Tibial nerve (tissue), 4 donors: ENCODE results near the gene CACNA1E. TPM values are rescaled to one million over a fixed set of nuclear protein-coding genes. Genes with fewer than 3 reads are reported as not detected.

Experiments used
- DNase-seq, 2 donors: peaks; one replicate each; pipeline ENCODE4 v3.0.0-alpha.2; 2019; ENCODE audit warnings: low spot score in 2 of 2
- H3K27ac ChIP-seq, 4 donors: fragments of 200-600 bp; sonication (generic) in 3 of 4; one replicate each; pipeline ENCODE4 v1.5.1; 2017 to 2019; ENCODE audit warnings: mild to moderate bottlenecking in 1 of 4
- H3K27me3 ChIP-seq, 2 donors: fragments of 200-600 bp; sonication (generic) in 1 of 2; one replicate each; pipeline versions ENCODE4 v1.5.1 to v1.6.0; 2017 to 2019
- H3K36me3 ChIP-seq, 3 donors: fragments of 200-600 bp; sonication (generic); one replicate each; pipeline ENCODE4 v1.5.1; 2018 to 2019
- H3K4me1 ChIP-seq, 4 donors: fragments of 200-600 bp; sonication (generic) in 3 of 4; one replicate each; pipeline ENCODE4 v1.5.1; 2017 to 2019
- H3K4me3 ChIP-seq, 4 donors: fragments of 200-600 bp; sonication (generic) in 3 of 4; one replicate each; pipeline ENCODE4 v1.5.1; 2017 to 2019; ENCODE audit warnings: mild to moderate bottlenecking in 1 of 4, moderate library complexity in 1 of 4
- H3K9me3 ChIP-seq, 4 donors: fragments of 200-600 bp; sonication (generic) in 3 of 4; one replicate each; pipeline ENCODE4 v1.5.1; 2017 to 2019
- EP300 ChIP-seq, 2 donors: sonication (generic); formaldehyde crosslinking; IDR thresholded peaks; one replicate each; pipeline ENCODE4 v1.6.1; 2017; ENCODE audit warnings: antibody characterized with exemption in 2 of 2, mild to moderate bottlenecking in 1 of 2
- POLR2A ChIP-seq, 2 donors: fragments of 450-650 bp; IDR thresholded peaks; one replicate each; pipeline ENCODE4 v1.6.1; 2017; ENCODE audit warnings: antibody characterized with exemption in 2 of 2, mild to moderate bottlenecking in 2 of 2, moderate library complexity in 2 of 2
- WGBS, 2 donors: methylation state at CpG; one replicate each; pipeline ENCODE4 v1.1.5; 2018; 5-methylcytosine and 5-hydroxymethylcytosine counted together
- total RNA-seq, 4 donors: library from RNA; depleted of rRNA; stranded (reverse); fragments of >200 nt; gene quantifications; one replicate each; pipeline ENCODE4 v1.1.0, GENCODE V29; 2016
- TF ChIP-seq, protein P1 (sequence below), 5 experiments: fragments of 200-600 bp in 3 of 5; fragments of 450-650 bp in 2 of 5; sonication (generic) in 3 of 5; IDR thresholded peaks; one replicate each; pipeline ENCODE4 v1.5.1; 2016 to 2019; ENCODE audit warnings: antibody characterized with exemption in 5 of 5, mild to moderate bottlenecking in 3 of 5, moderate library complexity in 2 of 5

CACNA1E gene
- total RNA-seq, 4 donors from 2014 or later = not detected

DNA sequence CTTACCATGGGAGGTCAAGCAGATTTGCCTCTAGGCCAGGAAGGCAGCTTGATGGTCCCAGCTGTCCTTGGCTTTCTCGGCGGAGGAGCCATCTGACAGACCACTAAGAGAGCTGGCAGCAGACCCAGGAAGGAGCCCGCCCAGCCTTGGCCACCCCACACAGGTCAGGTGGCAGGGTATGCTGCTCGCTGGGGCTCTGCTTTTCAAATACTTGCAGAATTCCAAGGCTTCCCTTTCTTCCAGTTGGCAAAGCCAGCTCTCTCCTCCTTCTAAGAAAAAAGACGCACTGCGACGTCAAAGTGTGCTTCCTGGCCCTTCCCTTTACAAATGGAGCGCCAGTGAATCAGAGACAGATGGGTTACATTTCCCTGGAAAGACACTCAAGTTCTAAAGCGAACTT, 229.4 kb downstream of the CACNA1E start:
- Histone ChIP-seq H3K9me3 (no peaks in the 10 kb centered on the region), H3K4me1 (no peaks in the 10 kb centered on the region), H3K27me3 (no peaks in the 10 kb centered on the region), H3K27ac (no peak overlapping the region), H3K36me3 (no peaks in the 10 kb centered on the region), H3K4me3 (no peak overlapping the region)
- TF ChIP-seq EP300 (IDR thresholded peaks at IDR 0.05) (no peak), POLR2A (IDR thresholded peaks at IDR 0.05) (no peak)
- TF ChIP-seq, protein P1, sequence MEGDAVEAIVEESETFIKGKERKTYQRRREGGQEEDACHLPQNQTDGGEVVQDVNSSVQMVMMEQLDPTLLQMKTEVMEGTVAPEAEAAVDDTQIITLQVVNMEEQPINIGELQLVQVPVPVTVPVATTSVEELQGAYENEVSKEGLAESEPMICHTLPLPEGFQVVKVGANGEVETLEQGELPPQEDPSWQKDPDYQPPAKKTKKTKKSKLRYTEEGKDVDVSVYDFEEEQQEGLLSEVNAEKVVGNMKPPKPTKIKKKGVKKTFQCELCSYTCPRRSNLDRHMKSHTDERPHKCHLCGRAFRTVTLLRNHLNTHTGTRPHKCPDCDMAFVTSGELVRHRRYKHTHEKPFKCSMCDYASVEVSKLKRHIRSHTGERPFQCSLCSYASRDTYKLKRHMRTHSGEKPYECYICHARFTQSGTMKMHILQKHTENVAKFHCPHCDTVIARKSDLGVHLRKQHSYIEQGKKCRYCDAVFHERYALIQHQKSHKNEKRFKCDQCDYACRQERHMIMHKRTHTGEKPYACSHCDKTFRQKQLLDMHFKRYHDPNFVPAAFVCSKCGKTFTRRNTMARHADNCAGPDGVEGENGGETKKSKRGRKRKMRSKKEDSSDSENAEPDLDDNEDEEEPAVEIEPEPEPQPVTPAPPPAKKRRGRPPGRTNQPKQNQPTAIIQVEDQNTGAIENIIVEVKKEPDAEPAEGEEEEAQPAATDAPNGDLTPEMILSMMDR (IDR thresholded peaks at IDR 0.05) = no peak
- WGBS, 2 donors = 69 to 81% methylated on average over 9 of the region's 9 CpGs
- DNase-seq = no peak

DNA sequence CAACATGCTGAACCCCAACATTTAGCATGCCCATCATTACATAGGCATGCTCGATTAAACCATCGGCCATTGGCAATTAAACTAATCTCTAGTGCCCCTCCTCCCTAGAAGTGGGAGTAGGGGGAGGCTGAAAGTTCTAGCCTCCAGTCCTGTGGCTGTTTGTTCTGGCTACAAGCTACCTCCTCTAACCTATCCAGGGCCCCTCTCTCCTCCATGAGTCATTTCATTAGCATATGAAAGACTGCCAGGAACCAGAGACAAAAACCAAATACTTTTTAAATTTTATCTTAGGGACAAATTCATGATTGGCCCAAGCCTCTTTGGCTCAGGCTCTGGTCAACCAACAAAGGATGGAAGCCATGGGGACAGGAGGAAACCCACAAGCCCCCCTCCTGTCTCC, 231.1 kb downstream of the CACNA1E start:
- no peaks in the 10 kb centered on the region for H3K36me3 ChIP-seq
- 84 to 94% methylated on average over 2 of the region's 2 CpGs for WGBS, 2 donors
- no peak for DNase-seq
- H3K27ac ChIP-seq = no peak overlapping the region
- TF ChIP-seq EP300 (IDR thresholded peaks at IDR 0.05) = no peak
- TF ChIP-seq, protein P1 (IDR thresholded peaks at IDR 0.05) = no peak
- no peak for TF ChIP-seq POLR2A (IDR thresholded peaks at IDR 0.05)
- H3K9me3 ChIP-seq = no peaks in the 10 kb centered on the region
- H3K4me3 ChIP-seq = no peak overlapping the region
- H3K4me1 ChIP-seq = no peaks in the 10 kb centered on the region
- H3K27me3 ChIP-seq = no peaks in the 10 kb centered on the region

DNA sequence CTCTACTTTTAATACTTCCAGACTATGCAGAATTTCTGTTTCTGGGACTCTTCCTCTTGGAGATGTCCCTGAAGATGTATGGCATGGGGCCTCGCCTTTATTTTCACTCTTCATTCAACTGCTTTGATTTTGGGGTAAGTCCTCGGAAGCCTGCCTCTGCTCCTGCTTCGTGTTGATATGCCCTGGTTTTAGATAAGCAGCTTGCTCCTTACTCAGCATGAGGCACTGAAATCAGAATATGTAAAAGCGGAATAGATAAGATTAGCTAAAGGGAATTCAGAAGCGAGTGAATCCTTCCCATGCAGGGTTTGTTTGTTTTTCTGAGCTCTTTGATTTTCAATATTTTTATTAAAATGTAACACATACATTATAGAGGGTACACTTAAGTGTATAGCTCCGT, 234.7 kb downstream of the CACNA1E start:
- no peak for DNase-seq
- H3K4me1 ChIP-seq = no peaks in the 10 kb centered on the region

DNA sequence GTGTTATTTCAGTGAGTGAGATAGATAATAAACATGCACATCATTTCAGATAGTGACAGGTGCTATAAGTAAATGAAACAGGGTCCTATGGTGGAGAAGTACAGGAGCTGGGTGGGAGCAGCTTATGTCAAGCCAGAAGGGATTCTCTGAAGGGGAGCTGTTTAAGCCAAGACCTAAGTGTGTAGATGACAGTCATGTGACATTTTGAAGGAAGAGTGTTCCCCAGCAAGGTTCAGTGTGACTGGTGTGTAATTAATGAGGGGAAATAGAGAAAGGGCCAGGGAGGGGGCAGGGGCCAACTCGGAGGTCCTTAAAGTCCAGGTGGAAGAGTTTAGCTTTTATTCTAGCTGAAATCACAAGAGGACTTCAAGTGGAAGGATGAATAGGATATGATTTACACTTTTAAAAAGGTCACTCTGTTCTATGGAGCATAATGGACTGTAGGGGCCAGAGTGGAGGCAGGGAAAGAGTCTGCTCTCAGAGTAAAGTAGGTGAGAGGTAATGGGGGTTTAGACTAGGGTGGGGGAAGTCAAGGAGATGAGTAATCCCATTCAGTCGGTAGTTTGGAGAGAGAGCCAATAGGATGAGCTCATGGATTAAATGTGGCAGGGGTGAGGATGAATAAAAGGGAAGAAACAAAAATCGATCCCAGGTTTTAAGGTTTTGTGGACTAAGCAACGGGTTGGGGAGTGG, 243.1 kb downstream of the CACNA1E start:
- Histone ChIP-seq H3K4me3 (no peak overlapping the region), H3K4me1 (no peaks in the 10 kb centered on the region), H3K27me3 (no peaks in the 10 kb centered on the region), H3K36me3 (no peaks in the 10 kb centered on the region), H3K27ac (no peak overlapping the region), H3K9me3 (no peaks in the 10 kb centered on the region)
- DNase-seq = no peak
- WGBS, 2 donors = 42 to 48% methylated on average over 4 of the region's 4 CpGs
- TF ChIP-seq, protein P1 (IDR thresholded peaks at IDR 0.05) = no peak

More for the DNA sequence above, 234.7 kb downstream of the CACNA1E start:
- H3K27me3 ChIP-seq = no peaks in the 10 kb centered on the region
- H3K36me3 ChIP-seq = no peaks in the 10 kb centered on the region
- no peak overlapping the region for H3K27ac ChIP-seq
- 76 to 77% methylated on average over 6 of the region's 6 CpGs for WGBS, 2 donors
- no peak for TF ChIP-seq EP300 (IDR thresholded peaks at IDR 0.05)
- TF ChIP-seq POLR2A (IDR thresholded peaks at IDR 0.05) = no peak
- TF ChIP-seq, protein P1 (IDR thresholded peaks at IDR 0.05) = no peak
- no peaks in the 10 kb centered on the region for H3K9me3 ChIP-seq
- H3K4me3 ChIP-seq = no peak overlapping the region

DNA sequence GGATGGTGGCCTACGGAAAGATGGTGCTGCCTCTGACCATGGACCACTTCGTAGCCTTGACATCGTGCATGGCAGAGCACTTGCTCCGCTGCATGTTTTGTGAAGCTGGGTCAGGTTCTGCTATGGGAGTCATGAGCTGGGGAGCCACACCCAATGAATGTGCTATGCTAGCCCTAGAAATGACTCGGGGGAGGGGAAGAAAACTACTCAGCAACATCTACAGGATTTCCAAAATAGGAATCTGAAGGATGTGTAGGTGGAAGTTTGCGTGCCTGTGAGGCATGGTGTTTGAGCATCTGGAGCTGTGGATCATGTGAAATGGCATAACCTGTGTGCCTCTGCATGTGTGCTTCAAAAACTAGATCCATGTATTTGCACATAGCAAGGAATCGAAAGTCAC, 247.3 kb downstream of the CACNA1E start:
- 92 to 94% methylated on average over 7 of the region's 7 CpGs for WGBS, 2 donors
- H3K27ac ChIP-seq = no peak overlapping the region
- TF ChIP-seq, protein P1 (IDR thresholded peaks at IDR 0.05) = no peak
- TF ChIP-seq POLR2A (IDR thresholded peaks at IDR 0.05) (no peak), EP300 (IDR thresholded peaks at IDR 0.05) (no peak)

More for the DNA sequence above, 247.3 kb downstream of the CACNA1E start:
- no peaks in the 10 kb centered on the region for H3K9me3 ChIP-seq
- H3K4me1 ChIP-seq = no peaks in the 10 kb centered on the region
- H3K36me3 ChIP-seq = no peaks in the 10 kb centered on the region
- H3K27me3 ChIP-seq = no peaks in the 10 kb centered on the region
- DNase-seq = no peak
- no peak overlapping the region for H3K4me3 ChIP-seq
